Measurements from ENCODE around the gene SLC16A2. TPM values are rescaled to one million over a fixed set of nuclear protein-coding genes. Genes with fewer than 3 reads are reported as not detected.

Gene SLC16A2
- 0.32 and 0.82 TPM in 2 replicates for total RNA-seq

DNA sequence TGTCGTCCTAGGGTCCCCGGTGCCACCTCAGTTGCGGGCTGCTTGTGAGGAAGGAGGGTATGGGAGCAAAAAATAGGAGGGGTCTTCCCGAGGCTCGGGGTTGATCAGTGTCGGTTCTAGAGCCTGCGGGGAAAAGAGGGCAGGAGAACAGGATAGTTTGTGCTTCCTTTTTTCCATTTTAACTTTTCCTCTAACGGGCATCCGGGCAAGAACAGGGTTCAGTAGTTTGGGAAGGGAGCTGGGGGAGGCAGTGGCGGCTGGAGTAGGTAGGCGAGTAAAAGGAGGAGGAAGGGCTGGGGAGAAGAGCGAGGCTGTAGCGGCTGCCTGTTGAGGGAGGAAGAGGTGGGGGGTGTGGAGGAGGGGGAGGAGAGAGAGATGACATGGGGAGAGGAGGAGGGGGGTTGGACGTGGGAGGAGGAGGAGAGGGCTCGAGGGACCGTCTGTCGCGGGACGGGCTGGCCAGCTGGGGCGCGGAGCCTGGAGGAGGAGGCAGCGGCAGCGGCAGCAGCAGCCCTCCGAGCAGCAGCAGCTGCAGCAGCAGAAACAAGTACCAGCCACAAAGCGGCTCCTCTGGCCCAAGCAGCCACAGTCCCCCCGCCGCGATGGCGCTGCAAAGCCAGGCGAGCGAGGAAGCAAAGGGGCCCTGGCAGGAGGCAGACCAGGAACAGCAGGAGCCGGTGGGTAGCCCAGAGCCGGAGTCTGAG is at the start of gene SLC16A2:
TSS of gene SLC16A2 (plus strand) at position 458 of the 704 bp plus-strand sequence. CDS start at position 603, 145 bp downstream.

Other genes with a start within 250 kb of the SLC16A2 start
- not detected in 2 replicates for gene ZCCHC13, start 117.3 kb upstream of the SLC16A2 start, total RNA-seq
- gene RLIM, start 193.1 kb downstream of the SLC16A2 start, total RNA-seq, result 27.8 and 60.5 TPM in 2 replicates